RPMI8226 (cell line): ENCODE results near the gene CHMP4A.
"Not testable (repeated sequence)": the region's sequence is repeated elsewhere in the genome, so short reads cannot be mapped to it uniquely, and the experiment has no call there.

Experiments
- DNase-seq: peaks from one replicate; pipeline ENCODE4 v3.0.0-alpha.2; 2015

CHMP4A gene

GRCh38 chr14:24246765-24247212 lies 33.5 kb upstream of the CHMP4A start:
- DNase-seq = peak; percentile 58

GRCh38 chr14:24245350-24245749 lies 32.1 kb upstream of the CHMP4A start:
- not testable (repeated sequence) for DNase-seq

GRCh38 chr14:24243336-24243836 lies 30.1 kb upstream of the CHMP4A start:
- DNase-seq = peak; percentile 32

- peak; percentile 94 for DNase-seq
These were observed 28.6 kb upstream of the CHMP4A start for GRCh38 chr14:24241829-24242443.

- DNase-seq = no peak
These were observed 27.0 kb upstream of the CHMP4A start for GRCh38 chr14:24240110-24240918.

- no peak for DNase-seq
These were observed 25.3 kb upstream of the CHMP4A start for GRCh38 chr14:24238527-24239037.

GRCh38 chr14:24238123-24238522 lies 24.8 kb upstream of the CHMP4A start:
- no peak for DNase-seq

- DNase-seq = no peak
These were observed 24.2 kb upstream of the CHMP4A start for GRCh38 chr14:24237463-24237955.

- DNase-seq = no peak
These were observed 23.6 kb upstream of the CHMP4A start for GRCh38 chr14:24236689-24237462.

- DNase-seq = no peak
These were observed 22.8 kb upstream of the CHMP4A start for GRCh38 chr14:24235804-24236688.

- no peak for DNase-seq
These were observed 21.1 kb upstream of the CHMP4A start for GRCh38 chr14:24234095-24235005.

- DNase-seq = no peak
These were observed 20.2 kb upstream of the CHMP4A start for GRCh38 chr14:24233538-24233866.

- no peak for DNase-seq
These were observed 19.6 kb upstream of the CHMP4A start, which contains the start of gene GMPR2 for GRCh38 chr14:24232645-24233537. GMPR2 (plus strand) TSS chr14:24232929; CDS start chr14:24233254, 325 bp downstream.

- peak; percentile 88 for DNase-seq
These were observed 18.9 kb upstream of the CHMP4A start, which contains the start of gene NEDD8 for GRCh38 chr14:24232121-24232644. NEDD8 (minus strand) TSS chr14:24232367; CDS start chr14:24232267, 100 bp downstream.

- DNase-seq = no peak
These were observed 18.2 kb upstream of the CHMP4A start for GRCh38 chr14:24231263-24232120.

GRCh38 chr14:24228902-24229301 lies 15.6 kb upstream of the CHMP4A start:
- no peak for DNase-seq

- no peak for DNase-seq
These were observed 13.2 kb upstream of the CHMP4A start for GRCh38 chr14:24226473-24226872.

- DNase-seq = no peak
These were observed 11.4 kb upstream of the CHMP4A start for GRCh38 chr14:24224618-24225071.
